HG03039 (cell line): ENCODE results near the gene MEGF8.

Experiments used
- ATAC-seq: cut with Tn5 transposase; IDR thresholded peaks from one replicate; pipeline ENCODE4 v1.9.1; 2021; ENCODE audit warnings: mild to moderate bottlenecking, moderate library complexity; ENCODE audit not compliant: unreplicated experiment

Gene MEGF8

GRCh38 chr19:42303101-42303464 lies 22.4 kb upstream of the MEGF8 start:
- ATAC-seq, result no peak

- ATAC-seq, result no peak
Measured at GRCh38 chr19:42303876-42304275, 21.6 kb upstream of the MEGF8 start.

DNA sequence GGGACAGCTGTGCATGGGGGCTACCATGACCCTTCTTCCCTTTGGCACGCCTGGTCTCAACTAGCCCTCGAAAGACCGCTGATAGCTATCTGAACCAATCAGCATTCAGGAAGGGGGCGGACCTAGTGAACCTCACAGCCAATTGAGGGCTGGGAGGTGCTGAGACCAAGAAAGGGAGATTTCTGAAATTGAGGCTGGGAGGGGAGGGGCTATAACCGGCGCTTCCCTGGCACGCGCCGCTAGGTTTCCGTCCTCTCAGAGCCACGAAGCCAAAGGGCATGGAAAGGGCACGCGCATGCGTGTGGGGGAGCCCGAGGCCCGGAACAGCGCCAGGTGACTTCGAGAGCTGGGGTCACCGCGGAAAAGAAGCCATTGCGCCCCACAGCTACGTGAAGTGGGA lies 18.8 kb upstream of the MEGF8 start:
- no peak for ATAC-seq

- no peak for ATAC-seq
Measured at GRCh38 chr19:42309686-42310085, 15.7 kb upstream of the MEGF8 start.

- no peak for ATAC-seq
Measured at GRCh38 chr19:42311657-42312056, 13.8 kb upstream of the MEGF8 start.

GRCh38 chr19:42312370-42312769 lies 13.1 kb upstream of the MEGF8 start:
- no peak for ATAC-seq

DNA sequence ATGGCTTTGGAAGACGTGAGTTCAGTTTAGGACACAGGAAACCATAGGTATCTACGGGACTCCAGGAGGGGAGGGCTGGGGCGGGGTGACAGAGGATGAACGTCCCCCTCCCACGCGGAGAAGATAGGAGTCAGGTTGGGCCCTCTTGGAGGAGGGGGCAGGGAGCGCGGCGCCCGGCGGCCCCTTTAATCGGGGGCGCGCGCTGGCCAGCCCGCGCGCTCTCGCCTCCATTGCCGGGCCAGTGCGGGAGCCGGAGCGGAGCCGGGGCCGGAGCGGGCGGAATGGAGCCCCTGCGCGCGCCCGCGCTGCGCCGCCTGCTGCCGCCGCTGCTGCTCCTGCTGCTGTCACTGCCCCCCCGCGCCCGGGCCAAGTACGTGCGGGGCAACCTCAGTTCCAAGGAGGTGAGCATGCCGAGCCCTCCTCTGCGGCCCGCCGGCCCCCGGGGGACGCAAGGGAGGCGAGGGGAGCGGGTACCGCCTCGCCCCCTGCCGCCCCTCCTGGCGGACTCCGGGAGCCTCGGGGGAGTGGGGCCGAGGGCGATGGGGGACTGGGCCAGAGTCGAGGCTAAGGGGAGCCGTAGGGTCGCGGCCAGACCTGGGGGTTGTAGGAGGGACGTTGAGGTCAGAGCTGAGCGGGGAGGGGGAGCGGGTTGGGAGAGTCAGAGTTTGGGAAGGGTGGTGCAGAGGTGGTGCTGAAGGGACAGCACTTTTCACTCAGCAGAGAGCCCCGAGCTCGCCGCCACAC lies 12.2 kb upstream of the MEGF8 start, which contains the start of gene TMEM145:
TSS of gene TMEM145 (plus strand) at position 214 of the 744 bp plus-strand sequence. CDS start at position 282, 68 bp downstream.
- no peak for ATAC-seq

DNA sequence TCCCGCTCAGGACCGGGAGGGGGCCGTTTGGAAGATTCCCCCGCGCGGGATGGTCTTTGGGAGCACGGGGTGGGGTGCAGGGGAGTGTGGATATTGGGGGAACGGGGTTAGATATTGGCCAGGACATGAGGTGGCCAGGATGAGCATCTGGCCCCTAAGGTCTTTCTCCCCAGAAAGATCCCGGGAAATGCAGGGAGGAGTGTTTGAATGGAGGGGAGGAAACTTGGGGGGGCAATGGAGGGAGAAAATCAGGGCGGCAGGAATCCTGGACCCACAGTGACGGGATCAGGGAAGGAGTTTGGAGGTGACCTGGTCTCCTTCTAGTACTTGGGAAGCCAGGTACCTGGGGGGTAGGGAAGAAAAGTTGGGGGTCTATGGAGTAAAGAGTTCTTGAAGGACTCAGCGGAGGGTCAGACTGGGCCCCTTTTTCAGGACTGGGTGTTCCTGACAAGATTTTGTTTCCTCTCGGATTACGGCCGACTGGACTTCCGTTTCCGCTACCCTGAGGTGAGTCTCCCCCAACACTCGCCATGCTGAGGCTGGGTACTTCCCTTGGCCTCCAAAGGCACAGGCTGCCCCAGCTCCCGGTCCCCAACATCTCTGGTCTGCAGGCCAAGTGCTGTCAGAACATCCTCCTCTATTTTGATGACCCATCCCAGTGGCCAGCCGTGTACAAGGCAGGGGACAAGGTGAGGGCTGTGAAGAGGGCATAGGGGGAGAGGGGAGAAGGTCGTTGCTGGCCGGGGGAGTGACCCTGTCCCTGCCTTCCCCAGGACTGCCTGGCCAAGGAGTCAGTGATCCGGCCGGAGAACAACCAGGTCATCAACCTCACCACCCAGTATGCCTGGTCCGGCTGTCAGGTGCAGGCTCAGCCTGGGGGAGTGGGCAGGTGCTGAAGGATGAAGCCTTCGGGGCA lies 11.3 kb upstream of the MEGF8 start:
- ATAC-seq, result no peak

GRCh38 chr19:42315024-42315423 lies 10.4 kb upstream of the MEGF8 start:
- no peak for ATAC-seq

- no peak for ATAC-seq
Measured at GRCh38 chr19:42316223-42317211, 8.9 kb upstream of the MEGF8 start.

GRCh38 chr19:42317535-42317934 lies 7.9 kb upstream of the MEGF8 start:
- ATAC-seq, result no peak

GRCh38 chr19:42322305-42322704 lies 3.1 kb upstream of the MEGF8 start:
- no peak for ATAC-seq

GRCh38 chr19:42323473-42323851 lies 2.0 kb upstream of the MEGF8 start:
- no peak for ATAC-seq

DNA sequence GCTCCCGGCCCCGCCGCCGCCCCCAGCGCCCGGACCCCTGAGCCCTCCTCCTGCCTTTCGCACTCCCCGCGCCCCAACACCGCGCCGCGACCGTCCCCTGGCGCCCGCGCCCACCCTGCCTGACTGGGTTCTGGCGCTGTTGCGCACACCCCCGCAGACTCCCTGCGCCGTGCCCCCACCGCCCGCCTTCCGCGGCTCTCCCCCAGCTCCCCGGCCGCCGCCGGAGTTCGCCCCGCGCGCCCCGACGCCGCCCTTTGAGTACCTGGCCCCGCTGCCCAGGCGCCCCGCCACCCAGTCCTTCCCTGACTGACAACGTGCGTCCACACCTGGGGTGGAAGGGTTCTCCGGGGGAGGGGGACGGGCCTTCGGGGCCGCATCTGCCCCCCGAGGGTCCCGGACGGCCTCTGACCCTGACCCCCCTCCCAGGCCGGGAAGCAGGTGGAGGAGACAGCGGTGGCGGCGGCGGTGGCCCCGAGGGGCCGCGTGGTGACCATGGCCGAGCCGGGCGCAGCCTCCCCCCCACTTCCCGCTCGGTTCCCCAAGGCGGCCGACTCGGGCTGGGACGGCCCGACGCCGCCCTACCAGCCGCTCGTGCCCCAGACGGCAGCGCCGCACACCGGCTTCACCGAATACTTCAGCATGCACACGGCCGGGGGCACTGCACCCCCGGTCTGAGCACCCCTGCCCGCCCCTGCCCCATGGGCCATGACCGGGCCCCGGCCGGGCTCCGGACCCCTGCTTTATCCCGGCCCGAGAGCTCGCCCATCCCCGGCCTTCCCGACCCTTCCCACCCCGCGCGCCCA lies 1.4 kb upstream of the MEGF8 start:
- ATAC-seq, result no peak

DNA sequence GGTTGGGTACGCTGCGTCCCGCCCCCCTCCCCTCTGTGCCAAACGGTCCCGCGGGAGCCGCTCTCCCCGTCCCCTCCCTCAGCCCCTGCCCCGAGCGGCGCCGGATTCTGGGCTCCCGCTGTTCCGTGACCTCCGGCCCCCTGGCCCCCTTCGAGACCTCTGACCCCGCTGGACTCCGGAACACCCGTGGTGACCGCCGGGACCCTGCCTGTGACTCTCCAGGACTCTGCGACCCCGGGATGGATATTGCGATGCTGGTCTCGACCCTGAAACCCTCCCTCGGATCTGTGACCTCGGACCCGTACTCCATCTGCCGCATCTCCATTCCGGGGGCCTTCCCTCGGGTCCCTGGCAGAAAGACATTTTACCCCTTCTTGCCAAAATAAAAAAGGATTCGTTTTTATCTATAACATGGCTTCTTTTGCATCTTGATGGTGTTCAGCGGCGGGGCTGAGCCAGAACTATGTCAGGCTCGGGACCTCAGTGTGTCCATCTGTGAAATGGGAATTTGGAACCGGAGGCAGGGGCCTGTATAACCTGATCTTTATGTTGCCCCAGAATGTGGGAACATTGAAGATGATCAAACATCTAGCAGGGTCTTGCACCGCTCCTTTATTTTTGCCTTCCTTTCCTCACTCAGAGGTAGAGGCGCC lies 654 bp upstream of the MEGF8 start:
- ATAC-seq, result no peak

DNA sequence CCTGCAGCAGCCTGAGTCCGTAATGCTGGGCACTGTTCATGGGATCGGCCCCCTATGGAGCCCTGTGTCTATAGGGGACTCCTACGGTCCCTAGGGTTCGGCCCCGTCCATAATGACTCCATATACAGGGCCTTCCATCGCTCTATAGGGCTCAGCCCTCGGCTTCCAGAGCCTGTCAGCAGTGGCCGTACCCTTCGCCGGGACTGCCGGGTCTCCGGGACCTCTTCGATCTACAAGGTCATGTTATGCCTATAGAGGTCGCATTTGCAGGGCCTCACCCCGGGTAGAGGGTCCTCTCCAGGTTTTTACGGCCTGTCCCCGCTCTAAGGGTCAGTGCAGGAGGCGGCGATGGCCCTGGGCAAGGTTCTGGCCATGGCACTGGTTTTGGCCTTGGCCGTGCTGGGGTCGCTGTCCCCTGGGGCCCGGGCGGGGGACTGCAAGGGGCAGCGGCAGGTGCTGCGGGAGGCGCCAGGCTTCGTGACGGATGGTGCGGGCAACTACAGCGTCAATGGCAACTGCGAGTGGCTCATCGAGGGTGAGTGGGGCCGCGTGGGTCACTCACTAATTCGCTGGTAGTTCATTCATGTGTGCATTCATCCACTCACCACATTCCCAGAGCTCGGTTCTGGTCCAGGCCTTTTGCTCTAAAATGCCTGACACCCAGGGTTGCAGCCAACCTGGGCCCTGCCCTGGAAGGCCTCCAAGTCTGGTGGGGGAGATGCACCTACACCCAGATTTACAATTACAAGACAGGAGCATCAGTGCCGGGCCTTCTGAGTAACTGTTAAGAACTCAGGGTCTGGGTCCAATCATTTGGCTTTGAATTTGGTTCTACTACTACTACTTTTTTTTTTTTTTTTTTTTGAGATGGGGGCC lies 699 bp downstream of the MEGF8 start:
- peak; percentile 0 for ATAC-seq

GRCh38 chr19:42326969-42327368 lies 1.5 kb downstream of the MEGF8 start:
- no peak for ATAC-seq

DNA sequence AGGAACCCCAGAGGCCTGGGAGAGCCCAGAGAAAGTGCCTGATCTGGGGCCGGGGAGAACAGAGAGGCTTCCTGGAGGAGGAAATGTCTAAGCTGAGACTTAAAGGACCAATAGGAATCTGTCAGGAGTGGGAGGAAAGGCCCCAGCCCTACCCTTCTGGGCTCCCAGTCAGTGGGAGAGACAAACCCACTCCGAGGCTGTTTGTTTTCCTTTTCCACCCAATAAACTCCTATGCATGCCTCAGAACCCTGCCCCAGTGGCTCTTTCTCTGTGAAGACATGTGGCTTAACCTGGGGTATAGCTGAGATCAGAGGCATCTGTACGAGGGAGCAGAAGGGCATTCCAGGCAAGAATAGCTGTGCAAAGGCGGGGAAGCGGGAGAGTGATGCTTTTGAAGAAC lies 1.9 kb downstream of the MEGF8 start:
- ATAC-seq, result no peak

- no peak for ATAC-seq
Measured at GRCh38 chr19:42328106-42328505, 2.7 kb downstream of the MEGF8 start.
